Ecto neural progenitor cell (in vitro differentiated cells): ENCODE measurements around the gene MTLN.
A peak's percentile ranks its signal among the peaks of the same experiment; 100 is the strongest.
"Not testable (repeated sequence)": the region's sequence is repeated elsewhere in the genome, so short reads cannot be mapped to it uniquely, and the experiment has no call there.

Source experiments
- DNase-seq: peaks from one replicate; pipeline ENCODE4 v3.0.0-alpha.2; 2018; ENCODE audit warnings: low spot score

The MTLN gene

DNA sequence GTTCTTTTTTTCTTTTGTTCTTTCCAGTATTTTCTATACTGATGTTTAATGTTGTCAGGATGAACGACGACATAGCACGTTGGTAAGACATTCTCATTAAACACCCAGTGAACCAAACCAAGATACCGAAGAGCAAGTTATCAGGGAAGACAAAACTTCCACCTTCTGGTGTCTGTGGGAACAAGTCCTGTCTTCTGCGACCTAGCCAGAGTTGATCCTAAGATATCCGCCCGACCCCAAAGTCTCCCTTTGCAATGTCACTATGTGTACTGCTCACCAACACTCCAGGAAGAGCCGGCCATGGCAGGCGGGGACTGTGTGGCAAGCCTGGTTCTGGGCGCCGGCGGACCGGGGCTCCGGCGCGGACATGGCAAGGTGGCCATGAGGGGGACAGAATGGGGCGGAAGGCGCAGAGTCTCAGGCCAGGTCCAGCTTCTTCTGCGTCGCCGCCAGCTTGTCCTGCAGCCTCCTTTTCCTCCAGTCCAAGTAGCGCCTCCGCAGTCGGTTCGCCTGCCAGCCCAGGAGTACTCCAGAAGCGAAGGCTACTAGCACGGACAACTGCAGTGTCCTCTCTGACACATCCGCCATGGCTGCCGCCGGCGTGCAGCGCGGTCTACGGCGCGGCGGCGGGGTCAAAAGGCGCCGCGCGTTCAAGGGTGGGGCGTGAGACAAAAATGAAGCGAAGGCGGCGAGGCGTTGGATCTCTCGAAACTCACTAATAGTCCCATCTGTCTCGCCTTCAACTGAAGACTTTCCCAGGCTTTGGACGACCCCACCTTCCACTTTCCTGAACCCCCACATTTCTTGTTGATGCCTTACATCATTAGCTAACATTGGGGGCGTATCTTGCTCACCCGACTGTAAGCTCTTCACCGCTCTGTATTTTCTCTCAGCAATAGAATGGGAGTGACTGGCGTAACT is at the start of gene MTLN:
Gene MTLN (minus strand): TSS at position 610 of the 921 bp plus-strand sequence. CDS start 22 bp downstream, at position 588.
- peak; percentile 83 for DNase-seq

GRCh38 chr2:110261910-110262309 is 49.6 kb upstream of the MTLN start:
- DNase-seq, result not testable (repeated sequence)

- DNase-seq, result not testable (repeated sequence)
These were observed 35.9 kb upstream of the MTLN start for GRCh38 chr2:110248081-110248795.

GRCh38 chr2:110245488-110246435 is 33.4 kb upstream of the MTLN start:
- not testable (repeated sequence) for DNase-seq

DNA sequence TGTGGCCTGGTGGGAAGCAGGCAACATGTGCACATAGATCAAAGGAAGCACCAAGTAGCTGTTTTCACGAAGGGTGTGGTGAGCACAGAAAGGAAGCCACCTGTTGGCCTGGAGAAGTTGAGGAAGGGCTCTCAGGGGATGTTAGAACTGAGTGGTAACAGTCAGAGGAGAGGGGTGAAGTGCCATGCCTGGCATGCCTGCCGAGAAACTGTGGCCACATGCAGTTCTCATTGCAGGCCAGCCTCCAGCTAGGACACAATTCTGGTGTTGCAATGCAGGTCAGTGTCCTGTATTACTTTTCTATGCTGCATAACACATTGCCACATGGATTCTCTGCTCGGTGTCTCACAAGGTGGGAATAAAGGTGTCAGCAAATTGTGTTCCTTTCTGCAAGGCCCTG is 30.9 kb upstream of the MTLN start:
- not testable (repeated sequence) for DNase-seq

- DNase-seq, result not testable (repeated sequence)
These were observed 22.2 kb upstream of the MTLN start for GRCh38 chr2:110234514-110234913.

GRCh38 chr2:110229886-110230285 is 17.5 kb upstream of the MTLN start:
- DNase-seq, result not testable (repeated sequence)

- not testable (repeated sequence) for DNase-seq
These were observed 10.3 kb upstream of the MTLN start for GRCh38 chr2:110222626-110223025.

- DNase-seq, result no peak
These were observed 9.6 kb upstream of the MTLN start for GRCh38 chr2:110221938-110222337.

DNA sequence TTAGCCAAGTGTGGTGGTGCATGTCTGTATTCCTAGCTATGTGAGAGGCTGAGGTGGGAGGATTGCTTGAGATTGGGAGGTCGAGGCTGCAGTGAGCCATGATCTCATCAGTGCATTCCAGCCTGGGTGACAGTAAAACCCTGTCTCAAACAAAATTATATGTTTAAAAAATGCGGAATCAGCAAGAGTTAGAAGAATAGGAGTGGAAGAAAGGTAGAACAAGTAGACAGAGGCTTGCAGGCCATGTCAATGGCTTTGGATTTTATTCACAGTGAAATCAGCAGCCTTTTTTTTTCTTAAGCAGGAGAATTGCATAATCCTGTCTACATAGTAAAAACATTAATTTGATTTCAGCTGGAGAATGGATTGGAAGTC is 7.8 kb upstream of the MTLN start:
- DNase-seq, result no peak

DNA sequence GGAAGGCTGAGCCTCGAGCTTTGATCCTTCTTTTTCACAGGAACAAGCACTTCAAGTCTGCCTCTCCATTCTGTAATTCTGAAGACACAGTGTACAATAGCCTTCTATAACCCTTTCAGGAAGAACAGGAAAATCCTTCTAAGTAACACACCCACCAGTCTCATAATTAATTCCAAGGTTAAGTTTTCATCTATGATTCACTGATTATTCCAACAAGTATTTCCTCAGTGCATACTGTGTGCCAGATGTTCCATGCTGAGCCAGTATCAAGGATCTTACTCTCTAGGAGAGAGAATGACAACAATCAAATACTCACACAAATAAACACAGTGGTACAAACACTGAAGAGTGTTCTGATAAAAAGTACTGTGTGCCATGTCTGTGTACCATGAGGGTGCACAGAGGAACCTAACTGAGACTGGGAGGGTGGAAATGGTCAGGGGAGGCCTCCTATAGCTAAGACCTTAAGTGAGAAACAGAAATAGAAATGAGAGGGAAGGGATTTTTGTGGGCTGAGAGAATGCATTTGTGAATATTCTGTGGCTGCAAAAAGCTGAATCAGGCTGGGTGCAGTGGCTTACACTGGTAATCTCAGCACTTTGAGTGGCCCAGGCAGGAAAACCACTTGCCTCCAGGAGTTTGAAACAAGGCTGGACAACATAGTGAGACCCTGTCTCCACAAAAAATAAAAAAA is 7.3 kb upstream of the MTLN start:
- no peak for DNase-seq

- not testable (repeated sequence) for DNase-seq
These were observed 6.5 kb upstream of the MTLN start for GRCh38 chr2:110218889-110219288.

DNA sequence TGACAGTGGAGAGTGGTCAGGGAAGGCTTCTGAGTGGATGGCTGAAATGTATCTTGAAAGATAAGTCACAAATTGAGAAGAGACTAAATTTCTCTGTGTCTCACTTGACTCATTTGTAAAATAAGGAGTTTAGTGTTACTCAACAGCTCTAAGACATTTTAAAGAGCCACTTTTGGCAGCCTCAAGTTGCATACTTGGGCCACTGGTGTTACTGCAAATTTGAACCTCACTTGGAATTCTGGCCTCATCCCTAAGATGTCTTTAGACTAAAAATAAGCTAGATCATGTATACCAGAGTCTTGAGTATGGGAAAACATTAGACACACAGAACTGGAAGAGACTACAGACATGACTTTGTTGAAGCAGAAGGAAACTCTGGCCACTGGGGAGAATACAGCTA is 4.5 kb upstream of the MTLN start:
- DNase-seq, result no peak

- no peak for DNase-seq
These were observed 3.9 kb upstream of the MTLN start for GRCh38 chr2:110216199-110216598.

GRCh38 chr2:110215566-110216158 is 3.3 kb upstream of the MTLN start:
- no peak for DNase-seq

GRCh38 chr2:110215091-110215490 is 2.7 kb upstream of the MTLN start:
- DNase-seq, result no peak

DNA sequence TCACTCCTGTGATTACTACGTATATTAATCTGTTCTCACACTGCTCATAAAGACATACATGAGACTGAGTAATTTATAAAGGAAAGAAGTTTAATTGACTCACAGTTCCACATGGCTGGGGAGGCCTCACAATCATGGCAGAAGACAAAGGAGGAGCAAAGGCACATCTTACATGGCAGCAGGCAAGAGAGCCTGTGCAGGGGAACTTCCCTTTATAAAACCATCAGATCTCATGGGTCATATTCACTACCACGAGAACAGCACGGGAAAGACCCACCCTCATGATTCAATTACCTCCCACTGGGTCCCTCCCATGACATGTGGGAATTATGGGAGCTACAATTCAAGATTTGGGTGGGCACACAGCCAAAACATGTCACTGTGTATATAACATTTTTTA is 1.2 kb upstream of the MTLN start:
- DNase-seq, result not testable (repeated sequence)

DNA sequence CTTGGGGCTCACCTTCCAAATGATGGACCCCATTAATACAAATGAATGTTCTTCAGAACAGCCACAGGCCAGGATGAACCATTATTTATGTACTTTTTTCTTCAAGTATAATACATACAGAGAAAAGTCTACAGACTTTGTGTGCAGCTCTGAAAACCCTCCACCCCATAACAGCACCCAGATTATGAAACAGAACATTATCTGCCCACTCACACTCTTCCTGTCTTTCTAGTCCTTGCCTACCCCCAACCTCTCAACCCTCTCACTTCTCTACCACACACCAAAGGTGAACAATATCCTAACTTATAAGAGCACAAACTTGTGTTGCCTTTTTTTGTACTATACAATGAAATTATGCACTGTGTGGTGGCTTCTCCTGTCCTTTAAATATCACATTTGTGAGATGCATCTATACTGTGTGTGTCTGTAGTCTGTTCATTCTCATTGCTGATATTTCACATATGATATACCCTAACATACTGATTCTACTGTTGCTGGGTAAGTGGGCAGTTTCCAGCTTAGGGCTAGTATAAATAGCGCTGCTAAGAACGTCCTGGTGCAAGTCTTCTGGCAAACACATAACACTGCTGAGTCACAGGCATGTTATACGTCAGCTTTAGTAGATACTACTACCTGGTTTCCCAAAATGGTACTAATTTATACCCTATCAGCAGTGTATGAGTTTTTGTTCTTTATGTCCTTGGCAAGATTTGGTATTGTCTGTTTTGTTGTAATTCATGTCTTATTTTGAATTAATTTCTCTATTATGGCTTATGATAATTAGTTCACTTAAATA is 6.5 kb downstream of the MTLN start:
- DNase-seq, result no peak

GRCh38 chr2:110204408-110205385 is 7.7 kb downstream of the MTLN start, which contains the start of gene NPHP1:
TSS of gene NPHP1 (minus strand) at chr2:110205013. CDS start at chr2:110204968, 45 bp downstream.
- peak; percentile 96 for DNase-seq
